Activated naive CD4-positive, alpha-beta T cell treated with anti-CD3 and anti-CD28 coated beads, Interleukin-2, amount 50 U/mL, for 72 hours (primary cell): ENCODE data around the gene ZCWPW1. TPM values are rescaled to one million over a fixed set of nuclear protein-coding genes. Genes with fewer than 3 reads are reported as not detected.
"Not testable (repeated sequence)": the region's sequence is repeated elsewhere in the genome, so short reads cannot be mapped to it uniquely, and the experiment has no call there.

ENCODE experiments used
- ATAC-seq, 2 donors: fragments of 150-1000 bp; cut with Tn5 transposase; 2 replicates each; pipeline ENCODE4 v1.10.0; 2021; ENCODE audit warnings: mild to moderate bottlenecking in 2 of 2, moderate library complexity in 2 of 2
- DNase-seq, 2 donors: peaks; one replicate each; pipeline ENCODE4 v3.0.0; 2021 to 2022; ENCODE audit warnings: low spot score in 2 of 2
- H3K27ac Mint-ChIP-seq, 2 donors: one replicate each; pipeline ENCODE4 v1.8.0; 2022; ENCODE audit warnings: mild to moderate bottlenecking in 2 of 2, mixed read lengths in 2 of 2
- H3K36me3 Mint-ChIP-seq, 2 donors: one replicate each; pipeline ENCODE4 v1.8.0; 2022; ENCODE audit warnings: mixed read lengths in 2 of 2
- H3K9me3 Mint-ChIP-seq, 2 donors: one replicate each; pipeline ENCODE4 v1.8.0; 2022; ENCODE audit warnings: mixed read lengths in 2 of 2
- total RNA-seq, 2 donors: library from RNA; stranded (reverse); gene quantifications; one replicate each; pipeline ENCODE4 v1.2.3, GENCODE V29; 2022

Gene ZCWPW1
- total RNA-seq, 2 donors from 2014 or later = 3.4 to 5.6 TPM

DNA sequence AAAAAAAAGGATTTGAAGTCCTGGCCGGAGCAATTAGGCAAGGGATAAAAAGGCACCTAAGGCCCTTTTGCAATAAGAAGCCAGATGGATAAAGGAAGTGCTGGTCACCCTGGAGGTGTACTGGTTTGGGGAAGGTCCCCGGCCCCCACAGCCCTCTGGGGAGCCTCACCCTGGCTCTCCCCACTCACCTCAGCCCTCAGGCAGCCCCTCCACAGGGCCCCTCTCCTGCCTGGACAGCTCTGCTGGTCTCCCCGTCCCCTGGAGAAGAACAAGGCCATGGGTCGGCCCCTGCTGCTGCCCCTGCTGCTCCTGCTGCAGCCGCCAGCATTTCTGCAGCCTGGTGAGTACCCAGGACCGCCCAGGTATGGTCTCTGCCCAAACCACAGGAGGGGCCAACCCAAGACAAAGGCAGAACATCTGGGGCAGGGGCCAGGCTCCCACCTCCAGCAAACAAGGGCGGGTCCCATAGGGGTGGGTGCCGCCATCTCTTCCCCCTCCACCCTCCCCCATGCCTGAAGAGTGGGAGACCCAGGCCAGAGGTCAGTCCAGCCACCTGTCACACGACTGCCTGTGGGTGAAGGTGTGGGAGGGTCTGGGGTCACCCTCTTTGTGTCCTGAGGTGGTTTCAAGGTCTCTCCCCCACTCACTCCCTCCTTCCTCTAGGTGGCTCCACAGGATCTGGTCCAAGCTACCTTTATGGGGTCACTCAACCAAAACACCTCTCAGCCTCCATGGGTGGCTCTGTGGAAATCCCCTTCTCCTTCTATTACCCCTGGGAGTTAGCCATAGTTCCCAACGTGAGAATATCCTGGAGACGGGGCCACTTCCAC, 70.3 kb downstream of the ZCWPW1 start, which contains the start of gene PILRB:
Gene PILRB (plus strand): TSS at position 91 of the 830 bp plus-strand sequence. CDS start 186 bp downstream, at position 277.
- Mint-ChIP-seq H3K9me3 (no peaks in the 10 kb centered on the region), H3K27ac (peak within 1 kb of the TSS in 1 of 2 donors; percentile 46), H3K36me3 (peaks cover 11 to 23% of the 10 kb centered on the region in 2 donors)
- DNase-seq = no peak
- no peak for ATAC-seq

- Mint-ChIP-seq H3K36me3 (peaks cover 10 to 12% of the 10 kb centered on the region in 2 donors), H3K9me3 (no peaks in the 10 kb centered on the region), H3K27ac (peak overlapping the region in 1 of 2 donors; percentile 46)
- ATAC-seq (no peak), DNase-seq (no peak)
Measured at GRCh38 chr7:100357131-100357561, 71.4 kb downstream of the ZCWPW1 start.

DNA sequence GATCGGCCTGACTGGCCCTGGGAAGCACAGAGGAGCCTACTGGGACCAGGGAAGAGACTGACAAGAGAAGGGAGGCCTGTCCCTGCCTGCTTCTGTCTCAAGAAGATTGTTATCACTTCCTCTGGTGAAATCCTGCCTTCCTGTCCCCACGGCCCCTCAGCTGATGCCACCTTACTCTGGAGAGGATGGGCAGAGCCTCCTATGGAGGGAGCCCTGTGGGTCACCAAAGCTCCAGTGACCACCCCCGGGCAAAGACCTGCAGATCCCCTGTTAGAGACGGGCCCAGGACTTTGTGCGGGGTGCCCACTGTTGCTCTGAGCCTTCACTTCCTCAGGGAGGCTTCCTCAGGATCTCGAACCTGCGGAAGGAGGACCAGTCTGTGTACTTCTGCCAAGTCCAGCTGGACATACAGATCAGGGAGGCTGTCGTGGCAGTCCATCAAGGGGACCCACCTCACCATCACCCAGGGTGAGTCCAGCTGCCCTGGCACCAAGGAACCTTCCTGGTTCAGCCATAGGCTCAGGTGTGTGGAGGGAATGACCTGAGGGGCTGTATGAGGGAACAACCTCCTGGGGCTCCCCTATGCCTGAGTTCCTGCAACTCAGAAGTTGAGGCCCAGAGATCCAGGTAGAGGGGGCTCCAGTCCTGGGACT, 72.0 kb downstream of the ZCWPW1 start:
- Mint-ChIP-seq H3K9me3 (no peaks in the 10 kb centered on the region), H3K36me3 (peaks cover 10 to 11% of the 10 kb centered on the region in 2 donors), H3K27ac (peak overlapping the region in 1 of 2 donors; percentile 60)
- no peak for ATAC-seq
- no peak for DNase-seq

DNA sequence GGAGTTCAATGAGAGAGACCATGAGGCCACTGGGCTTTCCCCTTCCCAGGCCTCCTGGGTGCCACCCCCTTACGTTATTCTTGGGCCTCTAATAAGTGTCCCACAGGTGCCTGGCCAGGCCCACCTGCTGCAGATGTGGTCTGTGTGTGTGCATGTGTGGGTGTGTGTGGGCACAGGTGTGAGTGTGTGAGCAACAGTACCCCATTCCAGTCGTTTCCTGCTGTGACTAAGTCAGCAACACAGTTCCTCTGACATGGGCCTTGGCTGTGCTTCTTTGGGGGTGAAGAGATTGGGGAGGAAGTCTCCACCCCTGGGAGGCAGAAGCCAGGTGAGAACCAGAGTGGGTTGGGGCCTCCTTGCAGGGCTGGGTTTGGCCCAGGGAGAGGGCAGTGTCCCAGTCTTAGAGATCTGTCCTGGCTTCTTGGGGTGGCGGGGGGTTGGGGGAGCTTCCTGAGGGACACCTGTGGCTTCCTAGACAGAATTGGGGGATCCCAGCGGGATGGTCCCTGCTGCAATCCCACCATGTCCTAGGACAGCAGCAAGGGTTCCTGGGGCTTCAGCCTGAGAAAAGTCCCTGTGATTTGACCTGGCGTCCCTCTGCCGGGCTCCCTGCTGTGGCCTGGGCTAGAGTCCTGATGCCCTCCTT, 74.7 kb downstream of the ZCWPW1 start:
- no peaks in the 10 kb centered on the region for H3K9me3 Mint-ChIP-seq
- peak overlapping the region; percentile 75 to 92 for H3K27ac Mint-ChIP-seq
- ATAC-seq (peak; percentile 62 to 66), DNase-seq (no peak)
- peaks cover 0 to 7% of the 10 kb centered on the region in 2 donors for H3K36me3 Mint-ChIP-seq

DNA sequence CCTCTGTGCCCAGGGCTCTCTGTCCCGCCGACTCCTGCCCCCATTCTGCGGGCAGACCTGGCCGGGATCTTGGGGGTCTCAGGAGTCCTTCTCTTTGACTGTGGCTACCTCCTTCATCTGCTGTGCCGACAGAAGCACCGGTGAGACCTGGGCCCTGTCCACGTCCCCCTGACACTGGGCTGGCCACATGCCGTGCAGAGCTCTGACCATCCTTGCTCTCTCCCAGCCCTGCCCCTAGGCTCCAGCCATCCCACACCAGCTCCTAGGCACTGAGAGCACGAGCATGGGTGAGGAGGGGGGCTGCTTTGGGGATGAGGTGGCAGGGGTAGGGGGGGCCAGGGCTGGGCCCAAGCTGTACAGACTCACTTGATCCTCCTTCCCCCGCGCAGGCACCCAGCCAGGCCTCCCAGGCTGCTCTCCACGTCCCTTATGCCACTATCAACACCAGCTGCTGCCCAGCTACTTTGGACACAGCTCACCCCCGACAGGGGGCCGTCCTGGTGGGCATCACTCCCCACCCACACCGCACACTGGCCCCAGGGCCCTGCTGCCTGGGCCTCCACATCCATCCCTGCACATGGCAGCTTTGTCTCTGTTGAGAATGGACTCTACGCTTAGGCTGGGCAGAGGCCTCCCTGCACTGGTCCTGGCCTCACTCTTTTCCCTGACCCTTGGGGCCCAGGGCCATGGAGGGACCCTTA, 75.4 kb downstream of the ZCWPW1 start:
- ATAC-seq = peak; percentile 8 to 14

DNA sequence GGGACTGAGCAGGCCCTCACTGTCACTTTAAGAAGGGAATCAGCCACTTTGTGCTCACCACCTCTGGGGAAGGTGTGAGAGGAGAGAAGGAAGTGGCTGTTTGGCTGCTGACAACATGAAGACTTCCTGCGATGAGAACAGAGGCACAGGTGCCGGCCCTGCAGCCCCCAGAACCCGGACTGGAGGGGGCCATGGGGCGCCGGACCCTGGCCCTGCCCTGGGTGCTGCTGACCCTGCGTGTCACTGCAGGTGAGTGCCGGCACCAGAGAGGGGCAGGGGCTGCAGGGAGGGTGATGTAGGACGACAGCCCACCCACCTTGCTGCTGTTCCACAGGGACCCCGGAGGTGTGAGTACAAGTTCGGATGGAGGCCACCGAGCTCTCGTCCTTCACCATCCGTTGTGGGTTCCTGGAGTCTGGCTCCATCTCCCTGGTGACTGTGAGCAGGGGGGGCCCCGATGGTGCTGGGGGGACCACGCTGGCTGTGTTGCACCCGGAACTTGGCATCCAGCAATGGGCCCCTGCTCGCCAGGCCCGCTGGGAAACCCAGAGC, 76.2 kb downstream of the ZCWPW1 start:
- Mint-ChIP-seq H3K27ac (peak overlapping the region in 1 of 2 donors; percentile 75), H3K36me3 (peaks cover 6 to 12% of the 10 kb centered on the region in 2 donors)
- DNase-seq, H3K9me3 Mint-ChIP-seq: not testable (repeated sequence)
- ATAC-seq = peak; percentile 25 to 53

More for the DNA sequence above, 75.4 kb downstream of the ZCWPW1 start:
- no peaks in the 10 kb centered on the region for H3K9me3 Mint-ChIP-seq
- H3K36me3 Mint-ChIP-seq = peaks cover 0 to 7% of the 10 kb centered on the region in 2 donors
- H3K27ac Mint-ChIP-seq = peak overlapping the region; percentile 75 to 92
- no peak for DNase-seq

DNA sequence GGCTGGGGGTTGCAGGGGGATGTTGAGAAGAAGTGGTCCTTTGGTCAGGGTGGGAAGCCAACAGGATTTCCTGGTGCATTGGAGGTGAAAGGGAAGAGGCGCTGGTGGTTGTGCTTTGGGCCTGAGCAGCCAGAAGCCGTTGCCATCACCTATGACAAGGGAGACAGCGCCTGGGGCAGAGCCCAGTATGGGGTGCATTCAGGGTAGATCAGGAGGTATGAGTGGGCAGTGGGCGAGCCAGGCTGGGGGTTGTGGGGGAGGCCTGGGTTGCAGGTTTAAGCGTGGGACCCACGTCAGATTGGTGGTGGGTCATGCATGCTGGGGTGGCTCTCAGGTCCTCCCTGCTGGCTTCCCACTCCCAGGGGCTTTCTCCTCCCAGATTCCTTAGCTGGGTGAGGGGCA, 76.8 kb downstream of the ZCWPW1 start:
- Mint-ChIP-seq H3K27ac (peak overlapping the region; percentile 70 to 79), H3K9me3 (no peaks in the 10 kb centered on the region), H3K36me3 (peaks cover 7 to 18% of the 10 kb centered on the region in 2 donors)
- DNase-seq (no peak), ATAC-seq (no peak)

Other genes with a start within 250 kb of the ZCWPW1 start
- gene PVRIG, start 208.8 kb downstream of the ZCWPW1 start, total RNA-seq = 10 to 100 TPM; 20.8 to 30.6 TPM
- gene SPDYE3, start 121.0 kb downstream of the ZCWPW1 start, total RNA-seq = not detected
- gene PILRB, start 70.6 kb downstream of the ZCWPW1 start, total RNA-seq = 100 to 1,000 TPM in 1 of 2 donors, 10 to 100 TPM in 1; 41.0 to 103 TPM
- 10 to 100 TPM in 1 of 2 donors, under 1 TPM in 1; 0.84 to 11.5 TPM for gene PILRA, start 55.2 kb downstream of the ZCWPW1 start, total RNA-seq
- gene MEPCE, start 1.1 kb upstream of the ZCWPW1 start, total RNA-seq = 10 to 100 TPM; 53.0 to 83.5 TPM
- 10 to 100 TPM; 38.7 to 52.5 TPM for gene PPP1R35, start 7.8 kb upstream of the ZCWPW1 start, total RNA-seq
- 1 to 10 TPM; 7.7 to 9.9 TPM for gene SPACDR, start 35.6 kb upstream of the ZCWPW1 start, total RNA-seq
- 10 to 100 TPM; 96.2 to 99.9 TPM for gene TSC22D4, start 50.5 kb upstream of the ZCWPW1 start, total RNA-seq
- 1 to 10 TPM in 1 of 2 donors, under 1 TPM in 1; 0.89 to 1.0 TPM for gene NYAP1, start 55.2 kb upstream of the ZCWPW1 start, total RNA-seq
- gene AGFG2, start 110.5 kb upstream of the ZCWPW1 start, total RNA-seq = 10 to 100 TPM; 47.3 to 59.9 TPM
- 10 to 100 TPM; 10.6 to 26.0 TPM for gene SAP25, start 145.2 kb upstream of the ZCWPW1 start, total RNA-seq
- gene LRCH4, start 157.4 kb upstream of the ZCWPW1 start, total RNA-seq = 100 to 1,000 TPM in 1 of 2 donors, 10 to 100 TPM in 1; 76.2 to 178 TPM
- gene FBXO24, start 157.6 kb upstream of the ZCWPW1 start, total RNA-seq = 1 to 10 TPM; 1.9 to 4.0 TPM
- 10 to 100 TPM; 14.8 to 19.6 TPM for gene PCOLCE, start 173.7 kb upstream of the ZCWPW1 start, total RNA-seq
- gene MOSPD3, start 183.8 kb upstream of the ZCWPW1 start, total RNA-seq = 10 to 100 TPM; 20.7 to 28.0 TPM
- 10 to 100 TPM; 13.1 to 19.1 TPM for gene TFR2, start 212.8 kb upstream of the ZCWPW1 start, total RNA-seq
- gene ACTL6B, start 227.7 kb upstream of the ZCWPW1 start, total RNA-seq = not detected
- gene GNB2, start 245.0 kb upstream of the ZCWPW1 start, total RNA-seq = 100 to 1,000 TPM; 213 to 239 TPM